H9 (cell line): ENCODE measurements around the gene TENM4. TPM values are rescaled to one million over a fixed set of nuclear protein-coding genes. Genes with fewer than 3 reads are reported as not detected.

ENCODE experiments used
- DNase-seq: peaks from one replicate; pipeline ENCODE4 v3.0.0-alpha.2; 2017
- H2AFZ ChIP-seq: one replicate; pipeline ENCODE4 v1.6.1; 2013; ENCODE audit warnings: mild to moderate bottlenecking, low read length, control low read depth, moderate library complexity
- H2AK5ac ChIP-seq: 2 replicates; pipeline ENCODE4 v1.6.1; 2013; ENCODE audit warnings: low read length, control low read depth, mixed read lengths; ENCODE audit not compliant: insufficient read length
- H2BK120ac ChIP-seq: one replicate; pipeline ENCODE4 v1.6.1; 2013; ENCODE audit warnings: low read depth, mild to moderate bottlenecking, low read length, control low read depth, inconsistent platforms; ENCODE audit not compliant: poor library complexity, severe bottlenecking
- H2BK12ac ChIP-seq: 2 replicates; pipeline ENCODE4 v1.6.1; 2013; ENCODE audit warnings: low read length, control low read depth, mixed read lengths, low read depth; ENCODE audit not compliant: insufficient read length
- H2BK15ac ChIP-seq: 2 replicates; pipeline ENCODE4 v1.6.1; 2013; ENCODE audit warnings: low read depth, low read length, control low read depth
- H2BK20ac ChIP-seq: one replicate; pipeline ENCODE4 v1.6.1; 2013; ENCODE audit warnings: low read depth, mild to moderate bottlenecking, low read length, control low read depth, inconsistent platforms; ENCODE audit not compliant: poor library complexity, severe bottlenecking
- H2BK5ac ChIP-seq: 2 replicates; pipeline ENCODE4 v1.6.1; 2013; ENCODE audit warnings: low read length, control low read depth, mixed read lengths; ENCODE audit not compliant: insufficient read length
- H3K14ac ChIP-seq: 2 replicates; pipeline ENCODE4 v1.6.1; 2013; ENCODE audit warnings: low read length, control low read depth; ENCODE audit not compliant: insufficient read depth
- H3K18ac ChIP-seq: 2 replicates; pipeline ENCODE4 v1.6.1; 2013; ENCODE audit warnings: low read depth, mild to moderate bottlenecking, mixed read lengths, low read length, control low read depth; ENCODE audit not compliant: insufficient read length
- H3K23ac ChIP-seq: 2 replicates; pipeline ENCODE4 v1.6.1; 2013; ENCODE audit warnings: low read length, control low read depth, mixed read lengths, low read depth; ENCODE audit not compliant: insufficient read length
- H3K23me2 ChIP-seq: 2 replicates; pipeline ENCODE4 v1.6.1; 2013; ENCODE audit warnings: low read depth, mild to moderate bottlenecking, mixed read lengths, low read length, control low read depth; ENCODE audit not compliant: insufficient read length, poor library complexity, severe bottlenecking
- H3K27ac ChIP-seq: 2 replicates; pipeline ENCODE4 v1.5.1; 2013; ENCODE audit warnings: low read length, control low read depth, mixed read lengths, low read depth; ENCODE audit not compliant: insufficient read length
- H3K27me3 ChIP-seq: 2 replicates; pipeline ENCODE4 v1.6.1; 2013; ENCODE audit warnings: low read length, control low read depth, inconsistent platforms; ENCODE audit not compliant: insufficient read depth
- H3K4ac ChIP-seq: 2 replicates; pipeline ENCODE4 v1.6.1; 2013; ENCODE audit warnings: low read depth, mild to moderate bottlenecking, control low read depth, inconsistent platforms, low read length, moderate library complexity
- H3K4me1 ChIP-seq: 2 replicates; pipeline ENCODE4 v1.6.1; 2013; ENCODE audit warnings: low read length, control low read depth, inconsistent platforms; ENCODE audit not compliant: insufficient read depth
- H3K4me2 ChIP-seq: 2 replicates; pipeline ENCODE4 v1.6.1; 2013; ENCODE audit warnings: low read length, control low read depth, mixed read lengths; ENCODE audit not compliant: insufficient read length, insufficient read depth
- H3K56ac ChIP-seq: 2 replicates; pipeline ENCODE4 v1.6.1; 2013; ENCODE audit warnings: low read depth, mild to moderate bottlenecking, mixed read lengths, low read length, control low read depth; ENCODE audit not compliant: insufficient read length
- H3K79me1 ChIP-seq: 2 replicates; pipeline ENCODE4 v1.6.1; 2013; ENCODE audit warnings: low read depth, mild to moderate bottlenecking, moderate library complexity, low read length, control low read depth, inconsistent platforms; ENCODE audit not compliant: insufficient read depth, poor library complexity, severe bottlenecking
- H3K79me2 ChIP-seq: 2 replicates; pipeline ENCODE4 v1.6.1; 2013; ENCODE audit warnings: low read length, control low read depth, inconsistent platforms; ENCODE audit not compliant: insufficient read depth
- H3K9ac ChIP-seq: 2 replicates; pipeline ENCODE4 v1.6.1; 2013; ENCODE audit warnings: low read length, control low read depth, mixed read lengths; ENCODE audit not compliant: insufficient read length; ENCODE audit errors: extremely low read depth
- H3K9me3 ChIP-seq: one replicate; pipeline ENCODE4 v1.6.1; 2013; ENCODE audit warnings: low read depth, low read length, inconsistent platforms; ENCODE audit not compliant: control insufficient read depth
- H3T11ph ChIP-seq: one replicate; pipeline ENCODE4 v1.6.1; 2013; ENCODE audit warnings: mild to moderate bottlenecking, low read length, control low read depth, inconsistent platforms
- H4K20me1 ChIP-seq: one replicate; pipeline ENCODE4 v1.6.1; 2013; ENCODE audit not compliant: control insufficient read depth, insufficient read length, insufficient read depth
- H4K5ac ChIP-seq: 2 replicates; pipeline ENCODE4 v1.6.1; 2013; ENCODE audit warnings: low read depth, mild to moderate bottlenecking, mixed read lengths, low read length, control low read depth; ENCODE audit not compliant: insufficient read length
- H4K8ac ChIP-seq: replicated peaks from 2 replicates; pipeline ENCODE4 v1.6.1; 2013; ENCODE audit warnings: low read length, control low read depth, mixed read lengths, low read depth; ENCODE audit not compliant: insufficient read length
- H4K91ac ChIP-seq: 2 replicates; pipeline ENCODE4 v1.6.1; 2013; ENCODE audit warnings: low read depth, mild to moderate bottlenecking, moderate library complexity, mixed read lengths, low read length, control low read depth; ENCODE audit not compliant: insufficient read length
- H3K27ac Mint-ChIP-seq, 3 experiments: 2 replicates in 2 of 3; 3 replicates in 1 of 3; pipeline ENCODE4 v1.8.0; 2020 to 2021; ENCODE audit warnings: mixed read lengths in 3 of 3, mild to moderate bottlenecking in 1 of 3, moderate library complexity in 1 of 3
- H3K27me3 Mint-ChIP-seq: 2 replicates; pipeline ENCODE4 v1.8.0; 2021; ENCODE audit warnings: low read depth, mild to moderate bottlenecking, moderate library complexity, mixed read lengths
- H3K36me3 Mint-ChIP-seq, 3 experiments: 2 replicates in 2 of 3; 3 replicates in 1 of 3; pipeline ENCODE4 v1.8.0; 2020 to 2021; ENCODE audit warnings: low read depth in 3 of 3, mixed read lengths in 3 of 3; ENCODE audit not compliant: insufficient read depth in 1 of 3
- H3K4me1 Mint-ChIP-seq, 2 experiments: 2 replicates each; pipeline ENCODE4 v1.8.0; 2020; ENCODE audit warnings: mixed read lengths in 2 of 2
- H3K4me3 Mint-ChIP-seq, 2 experiments: 2 replicates in 1 of 2; 3 replicates in 1 of 2; pipeline ENCODE4 v1.8.0; 2020 to 2021; ENCODE audit warnings: mild to moderate bottlenecking in 2 of 2, mixed read lengths in 2 of 2, moderate library complexity in 1 of 2
- H3K9me3 Mint-ChIP-seq, 2 experiments: 2 replicates in 1 of 2; 3 replicates in 1 of 2; pipeline ENCODE4 v1.8.0; 2020; ENCODE audit warnings: mild to moderate bottlenecking in 2 of 2, mixed read lengths in 2 of 2, moderate library complexity in 1 of 2
- CTCF ChIP-seq: fragments of 200-600 bp; sonication (generic); conservative IDR thresholded peaks from 3 replicates; pipeline ENCODE4 v1.8.0; 2021; ENCODE audit warnings: antibody characterized with exemption, mild to moderate bottlenecking
- WGBS: extraction: QIAGEN DNeasy Blood & Tissue Kit; methylation state at CpG from one replicate; pipeline ENCODE4 v1.1.7; 2013; ENCODE audit warnings: missing lambda C conversion rate, low lambda C conversion rate, mixed read lengths; ENCODE audit not compliant: insufficient read length; ENCODE audit errors: extremely low coverage; 5-methylcytosine and 5-hydroxymethylcytosine counted together
- total RNA-seq: library from RNA; stranded (reverse); gene quantifications from 2 replicates; pipeline ENCODE4 v1.2.1, GENCODE V29; 2021

Gene TENM4
- total RNA-seq, 1 experiment from 2014 or later = 4.6 TPM

- H3K4me1 Mint-ChIP-seq = peaks cover 19 to 31% of the 10 kb centered on the region in 2 experiments
- Histone ChIP-seq H2AFZ (no peak overlapping the region), H4K8ac (no peak overlapping the region), H3K4ac (no peak overlapping the region), H4K91ac (no peak overlapping the region), H3K79me2 (no peaks in the 10 kb centered on the region), H3K9me3 (no peaks in the 10 kb centered on the region), H3K18ac (no peak overlapping the region), H2AK5ac (no peak overlapping the region), H3K79me1 (no peaks in the 10 kb centered on the region), H2BK5ac (no peak overlapping the region), H3K56ac (no peak overlapping the region), H4K20me1 (peaks cover 2% of the 10 kb centered on the region), H2BK12ac (no peak overlapping the region), H2BK120ac (no peak overlapping the region), H3K4me2 (no peak overlapping the region), H3K23ac (no peak overlapping the region), H3K27ac (no peak overlapping the region), H2BK15ac (no peak overlapping the region), H3K14ac (no peak overlapping the region), H2BK20ac (no peak overlapping the region), H3K23me2 (no peaks in the 10 kb centered on the region), H3T11ph (no peak overlapping the region), H3K9ac (no peak overlapping the region), H3K4me1 (peaks cover 10% of the 10 kb centered on the region; the same call in 1 of the 2 replicates), H3K27me3 (no peaks in the 10 kb centered on the region), H4K5ac (no peak overlapping the region)
- H3K36me3 Mint-ChIP-seq = no peaks in the 10 kb centered on the region
- no peak overlapping the region for H3K27ac Mint-ChIP-seq
- DNase-seq = no peak
- H3K27me3 Mint-ChIP-seq = no peaks in the 10 kb centered on the region; the same call in 1 of the 2 replicates
- TF ChIP-seq CTCF = no peak
- no CpG with 5 or more reads among the region's 2 CpGs for WGBS
- no peak overlapping the region for H3K4me3 Mint-ChIP-seq
- H3K9me3 Mint-ChIP-seq = no peaks in the 10 kb centered on the region
Observed at GRCh38 chr11:78806214-78807004, 634.4 kb downstream of the TENM4 start.
